ENCODE results near the gene PRPH. TPM values are rescaled to one million over a fixed set of nuclear protein-coding genes. Genes with fewer than 3 reads are reported as not detected.

PRPH gene
- total RNA-seq, 1 experiment from 2014 or later: 1.4 TPM

DNA sequence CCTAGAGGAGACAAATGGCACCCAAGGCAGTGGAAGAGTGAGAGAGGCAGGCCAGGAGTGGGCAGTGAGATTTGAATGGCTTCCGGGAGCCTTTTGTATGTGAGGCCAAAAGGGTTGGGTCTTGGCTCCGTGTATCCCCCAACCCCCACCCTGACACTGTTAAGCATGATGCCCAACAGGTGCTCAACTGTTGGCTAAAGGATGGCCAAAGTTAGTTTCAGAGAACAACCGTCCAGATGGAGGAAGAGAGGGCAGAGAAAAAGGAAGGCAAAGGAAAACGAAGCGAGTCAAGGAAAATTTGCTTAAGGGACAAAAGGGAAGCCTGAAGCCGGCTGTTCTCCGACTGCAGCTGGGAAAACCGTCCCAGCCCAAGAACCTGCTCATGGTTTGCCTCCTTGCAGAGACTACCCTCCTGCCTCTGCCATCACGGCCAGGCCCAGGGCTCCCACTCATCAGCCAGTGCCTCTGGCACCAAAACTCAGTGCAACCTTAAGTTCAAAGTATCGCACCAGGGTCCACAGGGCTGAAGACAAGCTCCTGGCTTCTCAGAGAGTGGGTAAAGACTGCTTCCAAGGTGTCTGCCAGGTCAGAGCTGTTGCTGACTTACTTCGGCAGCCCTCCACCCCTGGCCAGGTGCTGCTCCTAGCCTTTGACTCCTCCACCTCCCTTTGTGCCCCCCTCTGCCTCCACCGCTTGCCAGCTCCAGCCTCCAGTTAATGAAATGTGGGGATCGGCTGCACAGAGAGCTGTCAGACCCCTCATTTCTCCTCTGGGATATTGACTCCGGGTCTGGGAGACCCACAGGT, 46.2 kb downstream of the PRPH start:
- no peak for DNase-seq (ENCODE audit: unreplicated experiment)
- no peak overlapping the region for H3K27ac Mint-ChIP-seq (ENCODE audit: low read depth, unreplicated experiment)
- no peaks in the 10 kb centered on the region for H3K36me3 Mint-ChIP-seq (ENCODE audit: insufficient read depth, unreplicated experiment)
- H3K9me3 Mint-ChIP-seq (ENCODE audit: unreplicated experiment): no peaks in the 10 kb centered on the region
- peaks cover 11% of the 10 kb centered on the region for H3K4me1 Mint-ChIP-seq (ENCODE audit: insufficient read depth, unreplicated experiment)
- ChIA-PET CTCF (interaction anchor here (0.6 to 1.8 kb wide), 6 partner anchors 17 to 607 kb away, joined by 3 to 13 read pairs (median 3); no protein-coding TSS in a partner anchor), POLR2A (interaction anchor here (1.3 kb wide), 1 partner anchor 19 kb away, joined by 4 read pairs; the partner anchor contains the start of gene TROAP)
- TF ChIP-seq, protein P1, sequence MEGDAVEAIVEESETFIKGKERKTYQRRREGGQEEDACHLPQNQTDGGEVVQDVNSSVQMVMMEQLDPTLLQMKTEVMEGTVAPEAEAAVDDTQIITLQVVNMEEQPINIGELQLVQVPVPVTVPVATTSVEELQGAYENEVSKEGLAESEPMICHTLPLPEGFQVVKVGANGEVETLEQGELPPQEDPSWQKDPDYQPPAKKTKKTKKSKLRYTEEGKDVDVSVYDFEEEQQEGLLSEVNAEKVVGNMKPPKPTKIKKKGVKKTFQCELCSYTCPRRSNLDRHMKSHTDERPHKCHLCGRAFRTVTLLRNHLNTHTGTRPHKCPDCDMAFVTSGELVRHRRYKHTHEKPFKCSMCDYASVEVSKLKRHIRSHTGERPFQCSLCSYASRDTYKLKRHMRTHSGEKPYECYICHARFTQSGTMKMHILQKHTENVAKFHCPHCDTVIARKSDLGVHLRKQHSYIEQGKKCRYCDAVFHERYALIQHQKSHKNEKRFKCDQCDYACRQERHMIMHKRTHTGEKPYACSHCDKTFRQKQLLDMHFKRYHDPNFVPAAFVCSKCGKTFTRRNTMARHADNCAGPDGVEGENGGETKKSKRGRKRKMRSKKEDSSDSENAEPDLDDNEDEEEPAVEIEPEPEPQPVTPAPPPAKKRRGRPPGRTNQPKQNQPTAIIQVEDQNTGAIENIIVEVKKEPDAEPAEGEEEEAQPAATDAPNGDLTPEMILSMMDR (IDR thresholded peaks at IDR 0.05; ENCODE audit: unreplicated experiment): no peak
- H3K27me3 Mint-ChIP-seq (ENCODE audit: insufficient read depth, unreplicated experiment): peaks cover 33% of the 10 kb centered on the region
- BruUV-seq (replicated peaks): no TSS peak
- no peak overlapping the region for H3K4me3 Mint-ChIP-seq (ENCODE audit: unreplicated experiment)
- intact Hi-C loops (cut with micrococcal nuclease): no loop called here

DNA sequence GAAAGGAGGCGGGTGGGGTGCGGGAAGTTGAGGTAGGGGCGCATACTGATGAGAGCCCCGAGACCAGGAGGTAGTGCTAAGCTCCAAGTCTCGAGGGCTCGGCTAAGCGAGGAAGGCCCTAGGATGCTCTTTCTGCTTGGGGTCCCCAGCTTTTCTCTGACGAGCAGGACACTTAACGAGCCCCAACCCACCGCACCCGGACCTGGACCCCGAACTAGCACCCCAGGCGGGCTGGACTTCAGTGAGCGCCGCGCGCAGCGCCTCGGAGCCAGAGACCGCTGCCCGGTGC, 46.8 kb downstream of the PRPH start:
- peaks cover 39% of the 10 kb centered on the region for H3K27me3 Mint-ChIP-seq (ENCODE audit: insufficient read depth, unreplicated experiment)

DNA sequence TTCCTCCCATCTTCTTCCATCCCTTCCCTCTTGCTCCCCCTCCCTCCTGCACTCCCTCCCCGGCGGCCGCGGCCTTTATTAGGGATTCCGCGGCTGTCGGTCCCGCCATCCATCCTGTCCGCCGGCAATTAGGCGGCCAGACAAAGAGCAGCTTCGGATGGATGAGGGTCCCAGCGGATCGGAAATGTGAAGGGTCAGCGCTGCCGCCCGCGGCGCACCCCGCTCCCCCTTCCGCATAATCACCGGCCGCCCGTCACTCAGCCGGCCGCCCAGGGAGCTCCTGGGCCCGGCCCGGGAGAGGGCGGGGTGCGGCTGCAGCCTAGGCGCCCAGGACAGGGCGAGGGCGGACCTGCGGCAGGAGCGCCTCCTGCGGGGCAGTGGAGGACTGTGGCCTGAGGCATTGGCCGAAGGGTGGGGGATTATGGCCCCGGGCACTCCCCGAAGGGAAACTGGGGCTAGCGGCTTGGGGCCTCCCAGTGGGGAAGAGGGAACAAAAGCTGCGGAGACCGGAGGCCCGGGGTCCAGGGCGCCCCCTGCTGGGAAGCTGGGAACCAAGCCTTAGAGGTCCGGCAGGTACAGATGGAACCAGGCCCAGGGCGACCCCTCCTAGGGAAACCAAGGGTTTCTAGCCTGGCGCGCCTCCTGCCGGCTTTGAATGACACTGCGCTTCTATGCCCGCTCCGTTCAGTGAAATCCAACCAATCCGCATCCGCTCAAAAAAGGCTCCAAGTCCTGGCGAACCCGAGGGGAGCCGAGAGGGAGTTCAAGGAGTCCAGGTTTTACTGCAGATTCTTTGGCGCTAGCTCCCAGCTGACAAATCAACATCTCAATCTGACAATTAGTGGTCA, 47.3 kb downstream of the PRPH start:
- peaks cover 19% of the 10 kb centered on the region for H3K4me1 Mint-ChIP-seq (ENCODE audit: insufficient read depth, unreplicated experiment)
- BruUV-seq (replicated peaks): no TSS peak
- ChIA-PET CTCF (interaction anchor here (0.6 to 1.8 kb wide), 16 partner anchors 8 to 606 kb away, joined by 3 to 13 read pairs (median 3); partner anchors contain the start of gene TROAP), POLR2A (interaction anchor here (1.3 kb wide), 1 partner anchor 20 kb away, joined by 4 read pairs; the partner anchor contains the start of gene TROAP)
- intact Hi-C loops (cut with micrococcal nuclease): no loop called here
- H3K4me3 Mint-ChIP-seq (ENCODE audit: unreplicated experiment): no peak overlapping the region
- H3K9me3 Mint-ChIP-seq (ENCODE audit: unreplicated experiment): no peaks in the 10 kb centered on the region
- peak; percentile 76 for DNase-seq (ENCODE audit: unreplicated experiment)
- H3K36me3 Mint-ChIP-seq (ENCODE audit: insufficient read depth, unreplicated experiment): no peaks in the 10 kb centered on the region
- no peak overlapping the region for H3K27ac Mint-ChIP-seq (ENCODE audit: low read depth, unreplicated experiment)
- TF ChIP-seq, protein P1 (IDR thresholded peaks at IDR 0.05; ENCODE audit: unreplicated experiment): peak; percentile 75
- peaks cover 38% of the 10 kb centered on the region for H3K27me3 Mint-ChIP-seq (ENCODE audit: insufficient read depth, unreplicated experiment)

More for the DNA sequence above, 46.8 kb downstream of the PRPH start:
- no TSS peak for BruUV-seq (replicated peaks)
- TF ChIP-seq, protein P1 (IDR thresholded peaks at IDR 0.05; ENCODE audit: unreplicated experiment): no peak
- Mint-ChIP-seq H3K9me3 (ENCODE audit: unreplicated experiment) (no peaks in the 10 kb centered on the region), H3K4me3 (ENCODE audit: unreplicated experiment) (no peak overlapping the region), H3K27ac (ENCODE audit: low read depth, unreplicated experiment) (no peak overlapping the region), H3K4me1 (ENCODE audit: insufficient read depth, unreplicated experiment) (peaks cover 17% of the 10 kb centered on the region), H3K36me3 (ENCODE audit: insufficient read depth, unreplicated experiment) (no peaks in the 10 kb centered on the region)
- no peak for DNase-seq (ENCODE audit: unreplicated experiment)
- CTCF ChIA-PET: interaction anchor here (0.6 to 1.8 kb wide), 8 partner anchors 16 to 606 kb away, joined by 3 to 13 read pairs (median 3); no protein-coding TSS in a partner anchor
- POLR2A ChIA-PET: interaction anchor here (1.3 kb wide), 1 partner anchor 19 kb away, joined by 4 read pairs; the partner anchor contains the start of gene TROAP
- intact Hi-C loops (cut with micrococcal nuclease): no loop called here
